HG02610 (cell line): ENCODE measurements around the gene RRP9.
A peak's percentile ranks its signal among the peaks of the same experiment; 100 is the strongest.
"Not testable (repeated sequence)": the region's sequence is repeated elsewhere in the genome, so short reads cannot be mapped to it uniquely, and the experiment has no call there.

Source experiments
- ATAC-seq: cut with Tn5 transposase; IDR thresholded peaks from one replicate; pipeline ENCODE4 v1.9.1; 2021; ENCODE audit warnings: mild to moderate bottlenecking, moderate library complexity; ENCODE audit not compliant: unreplicated experiment

RRP9 gene, protein sequence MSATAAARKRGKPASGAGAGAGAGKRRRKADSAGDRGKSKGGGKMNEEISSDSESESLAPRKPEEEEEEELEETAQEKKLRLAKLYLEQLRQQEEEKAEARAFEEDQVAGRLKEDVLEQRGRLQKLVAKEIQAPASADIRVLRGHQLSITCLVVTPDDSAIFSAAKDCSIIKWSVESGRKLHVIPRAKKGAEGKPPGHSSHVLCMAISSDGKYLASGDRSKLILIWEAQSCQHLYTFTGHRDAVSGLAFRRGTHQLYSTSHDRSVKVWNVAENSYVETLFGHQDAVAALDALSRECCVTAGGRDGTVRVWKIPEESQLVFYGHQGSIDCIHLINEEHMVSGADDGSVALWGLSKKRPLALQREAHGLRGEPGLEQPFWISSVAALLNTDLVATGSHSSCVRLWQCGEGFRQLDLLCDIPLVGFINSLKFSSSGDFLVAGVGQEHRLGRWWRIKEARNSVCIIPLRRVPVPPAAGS

DNA sequence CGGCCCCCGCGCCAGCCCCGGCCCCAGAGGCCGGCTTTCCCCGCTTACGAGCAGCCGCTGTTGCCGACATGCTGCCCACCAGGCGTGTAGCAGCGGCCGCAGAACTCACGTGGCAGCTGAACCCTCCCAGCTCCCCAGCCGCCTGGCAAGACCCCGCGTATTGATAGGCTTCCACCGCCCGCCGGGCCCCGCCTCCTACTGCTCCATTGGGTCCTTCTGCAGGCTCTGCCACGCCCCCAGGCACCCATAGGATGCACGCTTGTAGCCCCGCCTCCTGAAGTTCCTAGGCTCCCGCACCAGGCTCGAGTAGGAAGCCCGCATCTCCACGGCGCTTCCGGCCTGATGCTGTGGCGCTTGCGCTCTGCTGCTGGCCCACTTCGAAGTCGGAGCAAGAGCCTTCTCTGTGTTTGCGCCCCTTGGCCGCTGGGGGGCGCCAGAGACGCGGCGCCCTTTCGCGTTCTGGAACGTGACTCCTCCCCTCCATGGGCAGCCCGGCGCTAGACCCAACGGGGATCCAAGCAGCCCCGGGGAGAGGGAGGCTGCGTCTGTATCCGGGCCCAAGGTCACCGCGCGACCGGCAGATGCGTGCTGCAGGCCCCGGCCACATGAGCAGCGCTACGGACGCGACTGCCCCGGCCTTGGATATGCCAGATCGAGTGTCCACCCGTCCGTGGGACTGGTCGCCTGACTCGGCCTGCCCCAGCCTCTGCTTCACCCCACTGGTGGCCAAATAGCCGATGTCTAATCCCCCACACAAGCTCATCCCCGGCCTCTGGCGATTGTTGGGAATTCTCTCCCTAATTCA, at the start of gene RRP9, which contains the start of gene PARP3:
Gene RRP9, minus strand, starts transcription at position 107 of the 805 bp plus-strand sequence. Its CDS starts 37 bp downstream, at position 70.
Gene PARP3, plus strand, starts transcription at position 566 of the 805 bp plus-strand sequence. CDS start 993 bp downstream, outside the sequence.
- peak; percentile 94 for ATAC-seq

DNA sequence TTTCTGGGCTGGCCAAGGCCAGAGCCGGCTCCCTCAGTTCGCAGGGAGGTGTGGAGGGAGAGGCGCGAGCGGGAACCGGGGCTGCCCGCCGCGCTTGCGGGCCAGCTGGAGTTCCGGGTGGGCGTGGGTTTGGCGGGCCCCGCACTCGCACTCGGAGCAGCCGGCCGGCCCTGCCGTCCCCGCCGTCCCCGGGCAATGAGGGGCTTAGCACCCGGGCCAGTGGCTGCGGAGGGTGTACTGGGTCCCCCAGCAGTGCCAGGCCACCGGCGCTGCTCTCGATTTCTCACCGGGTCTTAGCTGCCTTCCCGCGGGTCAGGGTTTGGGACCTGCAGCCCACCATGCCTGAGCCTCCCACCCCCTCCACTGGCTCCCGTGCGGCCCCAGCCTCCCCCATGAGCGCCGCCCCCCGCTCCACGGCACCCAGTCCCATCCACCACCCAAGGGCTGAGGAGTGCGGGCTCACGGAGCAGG, 48.8 kb upstream of the RRP9 start:
- ATAC-seq = not testable (repeated sequence)

DNA sequence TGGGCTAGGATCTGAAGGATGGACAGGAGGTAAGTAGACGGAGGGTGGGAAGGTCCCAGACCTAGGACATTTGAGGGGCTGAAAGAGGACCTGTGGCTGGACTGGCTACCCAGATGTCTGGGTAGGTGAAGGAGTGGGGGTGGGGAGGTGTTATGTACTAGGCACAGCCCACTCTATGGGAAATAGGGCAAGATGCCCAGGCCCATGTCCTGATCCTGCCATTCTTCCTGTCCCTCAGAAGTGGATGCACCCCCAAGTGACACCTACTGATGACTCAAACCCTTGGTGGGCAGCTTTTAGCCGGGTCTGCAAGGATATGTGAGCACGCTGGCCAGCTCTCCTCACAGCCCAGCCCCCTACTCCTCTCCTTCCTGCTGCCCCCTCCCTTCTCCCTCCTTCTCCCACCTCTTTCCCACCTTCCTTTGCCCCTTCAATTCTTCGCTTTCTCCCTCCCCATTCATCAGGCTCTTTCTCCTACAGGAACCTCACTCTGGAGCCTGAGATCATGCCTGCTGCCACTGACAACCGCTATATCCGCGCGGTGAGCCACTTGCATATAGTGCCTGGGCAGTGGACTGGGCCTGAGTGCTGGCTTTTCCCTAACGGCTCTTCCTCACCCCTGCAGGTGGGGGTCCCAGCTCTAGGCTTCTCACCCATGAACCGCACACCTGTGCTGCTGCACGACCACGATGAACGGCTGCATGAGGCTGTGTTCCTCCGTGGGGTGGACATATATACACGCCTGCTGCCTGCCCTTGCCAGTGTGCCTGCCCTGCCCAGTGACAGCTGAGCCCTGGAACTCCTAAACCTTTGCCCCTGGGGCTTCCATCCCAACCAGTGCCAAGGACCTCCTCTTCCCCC, 46.8 kb upstream of the RRP9 start:
- ATAC-seq = no peak

DNA sequence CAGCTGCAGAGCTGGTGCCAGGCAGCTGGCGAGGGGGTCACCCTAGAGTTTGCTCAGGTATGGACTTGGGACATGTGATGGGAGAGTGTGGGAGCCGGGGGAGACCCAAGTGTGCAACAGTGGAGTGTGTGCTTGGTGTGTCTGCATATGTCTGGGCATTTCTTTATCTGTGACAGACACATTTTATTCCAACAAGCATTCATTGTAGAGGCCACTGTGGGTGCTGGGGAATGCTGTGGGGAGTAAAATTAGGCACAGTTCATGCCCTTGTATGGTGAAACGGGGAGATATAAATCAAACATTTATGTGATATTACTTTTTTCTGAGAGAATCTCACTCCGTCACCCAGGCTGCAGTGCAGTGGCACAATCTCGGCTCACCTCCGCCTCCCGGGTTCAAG, 45.9 kb upstream of the RRP9 start:
- ATAC-seq = no peak

DNA sequence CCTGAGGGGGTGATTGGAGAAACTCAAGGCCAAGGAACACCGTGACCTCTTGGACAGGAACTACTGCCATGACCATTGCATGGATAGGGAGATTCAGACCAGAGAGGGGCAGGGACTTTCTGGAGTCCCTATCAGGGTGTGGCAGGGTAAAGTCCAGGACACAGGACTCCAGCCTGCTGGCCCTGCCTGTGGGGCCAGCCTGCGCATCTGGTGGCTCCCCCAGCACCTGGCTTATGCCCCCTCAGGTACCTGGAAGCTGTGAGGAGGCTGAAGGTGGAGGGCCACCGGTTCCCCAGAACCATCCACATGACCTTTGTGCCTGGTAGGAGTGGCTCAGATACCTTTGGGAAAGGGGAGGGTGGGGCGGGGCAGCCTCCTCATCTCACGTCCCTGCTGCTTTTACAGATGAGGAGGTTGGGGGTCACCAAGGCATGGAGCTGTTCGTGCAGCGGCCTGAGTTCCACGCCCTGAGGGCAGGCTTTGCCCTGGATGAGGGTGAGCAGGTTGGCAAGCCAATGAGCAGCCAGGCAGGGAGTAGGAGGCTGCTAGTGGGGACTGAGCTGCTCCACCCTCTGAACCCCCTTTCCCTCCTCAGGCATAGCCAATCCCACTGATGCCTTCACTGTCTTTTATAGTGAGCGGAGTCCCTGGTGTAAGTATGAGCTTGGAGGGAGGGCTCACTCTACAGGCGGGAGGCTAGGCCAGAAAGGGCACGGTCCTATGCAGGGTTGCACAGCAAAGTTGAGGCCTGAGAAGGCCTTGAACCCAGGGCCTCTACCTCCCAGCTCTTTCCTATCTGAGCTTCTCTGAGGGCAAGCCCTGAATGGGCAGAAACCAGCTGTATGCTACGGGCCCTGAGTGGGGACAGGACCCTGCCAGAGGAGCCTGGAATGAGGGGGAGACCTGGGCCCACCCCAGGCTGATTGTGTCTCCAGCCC, 44.6 kb upstream of the RRP9 start:
- ATAC-seq = no peak

DNA sequence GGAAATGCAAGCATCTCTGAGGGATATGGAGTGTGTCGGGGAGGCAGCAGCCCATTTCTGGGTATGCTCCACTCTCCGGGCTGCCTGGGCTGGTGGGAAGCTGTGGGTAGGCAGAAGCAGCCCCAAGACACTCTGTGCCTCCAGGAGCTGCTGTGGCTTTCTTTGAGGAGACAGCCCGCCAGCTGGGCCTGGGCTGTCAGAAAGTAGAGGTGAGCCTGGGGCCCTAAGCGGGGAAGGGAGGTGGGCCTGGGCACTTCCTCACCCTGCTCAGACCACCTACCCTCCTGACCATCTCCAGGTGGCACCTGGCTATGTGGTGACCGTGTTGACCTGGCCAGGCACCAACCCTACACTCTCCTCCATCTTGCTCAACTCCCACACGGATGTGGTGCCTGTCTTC, 43.4 kb upstream of the RRP9 start:
- ATAC-seq = no peak

DNA sequence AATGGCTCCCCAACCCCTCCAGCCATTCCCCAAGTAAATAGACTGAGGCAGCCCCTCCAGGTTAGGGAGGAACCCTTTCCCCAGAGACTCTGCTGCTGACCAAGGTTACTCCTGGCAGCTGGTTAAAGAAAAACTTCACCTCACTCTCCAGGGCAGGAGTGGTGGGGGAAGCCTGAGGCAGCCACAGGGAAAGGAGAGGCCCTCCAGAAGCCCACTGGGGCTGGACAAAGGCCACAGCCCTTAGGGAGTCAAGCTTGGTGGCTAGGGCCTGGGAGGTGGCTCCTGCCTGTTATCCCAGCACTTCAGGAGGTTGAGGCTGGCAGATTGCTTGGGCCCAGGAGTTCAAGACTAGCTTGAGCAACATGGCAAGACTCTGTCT, 42.6 kb upstream of the RRP9 start:
- ATAC-seq = no peak

DNA sequence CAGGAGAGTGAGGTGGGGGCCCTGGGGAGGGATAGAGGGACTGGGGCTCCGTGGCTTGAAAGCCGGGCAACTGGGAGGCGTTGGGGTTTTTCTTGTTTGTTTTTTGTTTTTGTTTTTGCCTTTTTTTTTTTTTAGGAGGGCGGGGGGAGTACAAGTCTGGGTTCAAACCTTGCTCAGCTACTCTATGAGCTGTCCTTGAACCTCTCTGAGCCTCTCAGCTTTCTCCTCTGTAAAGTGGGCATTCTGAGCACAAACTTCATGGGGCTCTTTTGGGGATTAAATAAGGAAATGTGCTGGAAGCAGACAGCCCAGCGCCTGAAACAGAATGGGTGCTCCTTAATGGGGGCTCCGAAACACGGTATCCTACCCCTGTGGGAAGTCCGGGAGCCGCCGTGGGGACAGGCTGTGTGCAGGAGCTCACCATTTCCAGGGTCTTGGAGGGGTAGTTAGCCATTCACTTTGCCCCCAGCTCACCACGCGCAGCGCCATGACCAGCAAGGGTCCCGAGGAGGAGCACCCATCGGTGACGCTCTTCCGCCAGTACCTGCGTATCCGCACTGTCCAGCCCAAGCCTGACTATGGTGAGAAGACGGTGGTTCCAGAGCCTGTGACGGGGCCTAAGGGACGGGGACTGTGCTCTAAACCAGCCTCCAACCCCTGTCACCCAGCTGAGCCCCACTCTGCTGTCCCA, 42.0 kb upstream of the RRP9 start:
- no peak for ATAC-seq

DNA sequence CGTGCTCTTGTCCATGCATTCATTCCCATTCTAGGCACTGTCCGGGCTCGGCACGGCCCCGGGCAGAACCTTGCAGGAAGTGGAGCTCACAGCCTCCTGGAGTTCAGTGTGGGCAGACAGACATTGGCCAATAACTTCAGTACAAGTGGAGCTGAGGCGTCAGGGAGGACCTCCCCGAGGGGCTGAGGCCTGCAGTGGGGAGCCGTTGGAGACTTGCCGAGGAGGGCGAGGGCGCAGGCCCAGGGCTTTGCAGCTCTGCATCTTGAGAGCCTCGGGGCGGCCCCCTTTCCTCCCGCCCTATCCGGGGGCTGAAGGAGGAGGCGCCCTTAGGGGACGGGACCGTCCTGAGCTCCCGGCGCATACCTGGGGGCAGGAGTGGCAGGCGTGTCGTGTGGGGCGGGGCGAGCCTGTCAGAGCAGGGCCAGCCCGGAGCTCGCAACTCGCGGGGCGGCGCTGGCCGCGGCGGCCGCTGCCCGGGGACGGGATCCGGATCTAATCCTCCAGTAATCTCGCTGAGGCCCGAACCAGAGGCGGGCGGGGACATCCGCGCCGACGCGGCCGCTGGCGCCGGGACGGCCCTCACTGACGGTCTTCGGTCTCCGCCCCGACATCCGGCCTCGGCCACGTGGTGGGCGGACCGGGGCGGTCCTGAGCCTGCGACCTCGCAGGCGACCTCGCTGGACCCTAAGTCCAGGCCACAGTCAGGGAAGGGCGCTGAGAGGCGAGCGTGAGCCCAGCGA, 41.3 kb upstream of the RRP9 start, which contains the start of gene ACY1:
Gene ACY1, plus strand, starts transcription at position 698 of the 740 bp plus-strand sequence. CDS start 530 bp downstream, outside the sequence.
- peak; percentile 70 for ATAC-seq

DNA sequence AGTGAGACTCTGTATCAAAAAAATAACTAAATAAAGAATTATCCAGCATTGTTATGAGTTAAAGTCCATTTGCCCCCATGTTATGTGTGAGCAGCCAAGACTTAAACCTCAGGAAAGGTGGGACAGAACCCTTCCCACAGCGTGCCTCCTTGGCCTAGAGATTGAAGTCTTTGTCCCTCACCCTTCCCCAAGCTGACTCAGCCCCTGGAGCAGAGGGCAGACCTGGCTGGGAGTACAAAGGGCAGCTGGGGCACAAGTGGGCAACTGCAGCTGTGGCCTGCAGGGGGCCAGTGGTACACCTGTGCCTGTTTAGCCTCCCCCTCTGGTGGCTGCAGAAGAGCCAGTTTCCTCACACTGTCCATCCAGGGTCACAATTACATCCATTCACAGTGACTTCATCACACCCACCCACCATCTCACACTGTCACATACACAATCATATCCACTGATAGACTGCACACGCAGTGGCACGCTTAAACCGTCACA, 40.7 kb upstream of the RRP9 start:
- ATAC-seq = peak; percentile 31

DNA sequence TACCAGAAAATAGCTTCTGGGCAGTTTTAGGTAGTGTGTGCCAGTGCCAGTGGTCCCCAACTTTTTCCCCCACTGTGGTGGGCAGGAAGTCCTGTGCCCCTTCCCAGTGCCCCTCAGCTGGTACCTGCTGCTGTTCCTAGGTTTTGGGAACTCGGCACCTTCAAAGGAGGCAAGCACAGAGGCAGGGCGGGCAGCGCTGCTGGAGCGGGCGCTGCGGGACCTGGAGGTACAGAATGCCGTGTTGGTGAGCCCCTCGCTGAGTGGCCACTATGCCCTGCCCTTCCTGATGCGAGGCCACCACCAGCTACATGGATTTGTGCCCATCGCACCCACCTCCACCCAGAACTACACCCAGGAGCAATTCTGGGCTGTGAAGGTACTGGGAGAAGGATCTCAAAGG, 38.5 kb upstream of the RRP9 start:
- ATAC-seq = no peak

DNA sequence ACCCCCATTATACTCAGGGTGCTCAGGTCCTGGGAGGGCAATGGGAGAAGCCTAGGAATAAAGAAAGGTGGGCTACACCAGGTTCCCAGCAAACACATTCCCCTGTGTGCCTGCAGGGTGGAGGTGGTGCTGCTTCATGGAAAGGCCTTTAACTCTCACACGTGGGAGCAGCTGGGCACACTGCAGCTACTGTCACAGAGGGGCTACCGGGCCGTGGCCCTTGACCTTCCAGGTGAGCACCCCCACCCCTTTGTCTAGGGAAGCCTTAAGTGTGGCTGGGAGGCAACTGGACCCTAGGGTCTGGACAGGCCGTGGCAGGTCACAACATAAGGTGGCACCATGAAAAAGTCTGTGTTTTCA, 36.4 kb upstream of the RRP9 start:
- ATAC-seq = no peak

DNA sequence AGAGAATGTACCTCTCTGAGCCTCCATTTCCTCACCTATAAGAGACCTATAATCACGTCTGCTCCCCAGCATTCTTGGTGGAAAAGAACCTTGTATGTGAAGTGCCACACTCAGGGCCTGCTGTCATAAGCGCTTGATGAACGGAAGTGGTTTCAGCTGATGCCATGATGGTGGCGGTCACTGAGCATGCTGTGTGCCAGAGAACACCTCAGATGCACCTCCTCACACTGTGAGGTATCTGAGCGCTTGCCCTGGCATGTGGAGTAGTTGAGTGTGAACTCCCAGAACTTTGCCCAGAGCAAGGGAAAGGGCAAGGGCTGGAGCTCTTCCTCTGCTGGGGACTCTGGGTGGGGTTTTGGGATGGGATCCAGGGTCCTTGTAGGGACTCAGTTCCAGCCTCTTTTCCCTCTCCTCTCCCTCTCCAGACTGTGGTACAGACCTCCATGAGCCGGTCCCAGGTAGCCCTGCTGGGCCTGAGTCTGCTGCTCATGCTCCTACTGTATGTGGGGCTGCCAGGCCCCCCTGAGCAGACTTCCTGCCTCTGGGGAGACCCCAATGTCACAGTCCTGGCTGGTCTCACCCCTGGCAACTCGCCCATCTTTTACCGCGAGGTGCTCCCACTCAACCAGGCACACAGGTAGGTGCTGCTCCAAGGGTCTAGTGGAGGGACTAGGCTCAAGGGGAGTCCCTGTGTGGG, 35.9 kb upstream of the RRP9 start:
- no peak for ATAC-seq

DNA sequence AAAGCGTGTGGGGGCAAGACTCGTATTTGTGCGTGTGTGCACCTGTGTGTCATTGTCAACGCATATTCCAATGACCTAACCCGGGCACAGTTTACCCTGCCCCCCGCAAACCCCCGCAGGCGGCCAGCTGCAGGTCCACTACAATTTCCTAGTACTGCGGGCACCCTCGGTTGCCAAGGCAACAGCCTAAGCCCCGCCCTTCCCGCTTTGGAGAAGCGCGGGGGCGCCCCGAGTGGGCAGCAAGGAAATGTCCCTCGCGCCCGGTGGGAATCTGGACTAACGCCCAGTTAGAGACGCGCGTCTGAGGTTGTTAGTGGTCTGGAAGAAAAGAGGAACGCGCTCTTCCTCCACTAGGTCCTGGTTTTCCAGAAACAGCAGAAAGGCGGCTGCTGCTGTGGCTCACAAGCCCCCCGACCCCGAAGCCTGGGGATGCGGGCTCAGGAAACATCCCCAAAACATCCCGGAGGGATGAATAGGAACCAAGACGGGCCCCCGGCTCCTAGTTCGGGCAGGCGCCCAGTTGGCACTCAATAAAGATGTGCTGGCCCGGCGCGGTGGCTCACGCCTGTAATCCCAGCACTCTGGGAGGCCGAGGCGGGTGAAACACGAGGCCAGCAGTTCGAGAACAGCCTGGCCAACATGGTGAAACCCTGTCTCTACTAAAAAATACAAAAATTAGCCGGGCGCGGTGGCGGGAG, 34.3 kb upstream of the RRP9 start:
- no peak for ATAC-seq

DNA sequence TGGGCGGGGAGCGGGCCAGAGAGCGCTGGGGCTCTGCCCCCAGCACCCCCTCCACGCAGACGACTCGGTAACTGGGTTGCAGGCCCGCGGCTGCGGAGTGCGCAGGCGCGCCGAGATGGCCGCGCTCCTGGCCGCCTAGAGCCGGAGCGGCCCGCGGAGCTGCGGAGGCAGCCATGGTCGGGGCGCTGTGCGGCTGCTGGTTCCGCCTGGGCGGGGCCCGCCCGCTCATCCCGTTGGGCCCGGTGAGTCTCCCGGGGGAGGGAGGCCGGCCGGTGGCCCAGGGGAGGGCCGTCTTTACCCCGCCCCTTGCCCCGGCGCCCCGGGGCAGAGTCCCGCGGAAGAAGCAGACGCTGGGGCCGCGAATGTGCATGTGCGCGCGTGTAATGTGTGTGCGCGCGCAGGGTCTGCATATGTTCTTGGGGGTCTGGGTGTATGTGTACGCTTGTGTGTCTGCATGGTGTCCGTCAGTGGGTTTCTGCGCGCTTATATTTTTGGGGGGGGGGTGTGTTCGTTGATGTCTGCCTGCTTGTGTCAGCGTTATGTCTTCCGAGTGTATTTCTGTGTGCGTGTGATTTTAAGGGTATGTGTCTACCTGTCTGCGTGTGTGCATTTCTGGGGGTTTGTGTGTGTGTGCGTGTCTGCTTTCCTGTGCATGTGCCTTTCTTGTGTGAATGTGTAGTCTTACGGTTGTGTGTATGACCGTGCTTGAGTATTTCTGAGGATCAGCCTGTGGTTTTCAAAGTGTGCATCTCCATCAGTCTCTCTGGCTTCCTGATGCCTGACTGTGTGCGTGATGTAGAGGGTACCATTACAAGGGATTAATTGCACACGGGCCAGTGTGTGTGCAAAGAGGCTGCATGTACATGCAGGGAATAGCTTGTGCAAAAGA, 33.5 kb upstream of the RRP9 start, which contains the start of gene ABHD14A:
Gene ABHD14A, plus strand, starts transcription at position 102 of the 889 bp plus-strand sequence. Its CDS starts 72 bp downstream, at position 174.
- peak; percentile 56 for ATAC-seq
